ENCODE data around the gene GPC6.

Gene GPC6

GRCh38 chr13:93262729-93263345 lies 36.2 kb downstream of the GPC6 start:
- no peak for TF ChIP-seq CTCF (IDR thresholded peaks at IDR 0.05; ENCODE audit: low read depth, low read length, missing control alignments)
- H3K4me3 ChIP-seq (replicated peaks; ENCODE audit: low read depth, low read length) = no peak overlapping the region
- DNase-seq (ENCODE audit: extremely low read depth, low read depth) = no peak

- H3K4me3 ChIP-seq (replicated peaks; ENCODE audit: low read depth, low read length) = no peak overlapping the region
- no peak for DNase-seq (ENCODE audit: extremely low read depth, low read depth)
- no peak for TF ChIP-seq CTCF (IDR thresholded peaks at IDR 0.05; ENCODE audit: low read depth, low read length, missing control alignments)
These were observed 38.3 kb downstream of the GPC6 start for GRCh38 chr13:93264876-93265275.

- H3K4me3 ChIP-seq (replicated peaks; ENCODE audit: low read depth, low read length) = no peak overlapping the region
- no peak for DNase-seq (ENCODE audit: extremely low read depth, low read depth)
- no peak for TF ChIP-seq CTCF (IDR thresholded peaks at IDR 0.05; ENCODE audit: low read depth, low read length, missing control alignments)
These were observed 39.2 kb downstream of the GPC6 start for GRCh38 chr13:93265800-93266199.

GRCh38 chr13:93266681-93267080 lies 40.1 kb downstream of the GPC6 start:
- TF ChIP-seq CTCF (IDR thresholded peaks at IDR 0.05; ENCODE audit: low read depth, low read length, missing control alignments) = no peak
- DNase-seq (ENCODE audit: extremely low read depth, low read depth) = no peak
- no peak overlapping the region for H3K4me3 ChIP-seq (replicated peaks; ENCODE audit: low read depth, low read length)

- DNase-seq (ENCODE audit: extremely low read depth, low read depth) = no peak
These were observed 41.9 kb downstream of the GPC6 start for GRCh38 chr13:93268327-93269028.

More at GRCh38 chr13:93268327-93269028, 41.9 kb downstream of the GPC6 start:
- H3K4me3 ChIP-seq (replicated peaks; ENCODE audit: low read depth, low read length) = no peak overlapping the region
- TF ChIP-seq CTCF (IDR thresholded peaks at IDR 0.05; ENCODE audit: low read depth, low read length, missing control alignments) = no peak
